ENCODE measurements around the gene CFAP70.

Gene CFAP70

GRCh38 chr10:73252445-73253224 lies 106.0 kb downstream of the CFAP70 start, which contains the start of gene MRPS16:
Gene MRPS16, minus strand, starts transcription at chr10:73252644. Its CDS starts 162 bp downstream, at chr10:73252482.
- DNase-seq (ENCODE audit: low spot score), result peak; percentile 94

DNA sequence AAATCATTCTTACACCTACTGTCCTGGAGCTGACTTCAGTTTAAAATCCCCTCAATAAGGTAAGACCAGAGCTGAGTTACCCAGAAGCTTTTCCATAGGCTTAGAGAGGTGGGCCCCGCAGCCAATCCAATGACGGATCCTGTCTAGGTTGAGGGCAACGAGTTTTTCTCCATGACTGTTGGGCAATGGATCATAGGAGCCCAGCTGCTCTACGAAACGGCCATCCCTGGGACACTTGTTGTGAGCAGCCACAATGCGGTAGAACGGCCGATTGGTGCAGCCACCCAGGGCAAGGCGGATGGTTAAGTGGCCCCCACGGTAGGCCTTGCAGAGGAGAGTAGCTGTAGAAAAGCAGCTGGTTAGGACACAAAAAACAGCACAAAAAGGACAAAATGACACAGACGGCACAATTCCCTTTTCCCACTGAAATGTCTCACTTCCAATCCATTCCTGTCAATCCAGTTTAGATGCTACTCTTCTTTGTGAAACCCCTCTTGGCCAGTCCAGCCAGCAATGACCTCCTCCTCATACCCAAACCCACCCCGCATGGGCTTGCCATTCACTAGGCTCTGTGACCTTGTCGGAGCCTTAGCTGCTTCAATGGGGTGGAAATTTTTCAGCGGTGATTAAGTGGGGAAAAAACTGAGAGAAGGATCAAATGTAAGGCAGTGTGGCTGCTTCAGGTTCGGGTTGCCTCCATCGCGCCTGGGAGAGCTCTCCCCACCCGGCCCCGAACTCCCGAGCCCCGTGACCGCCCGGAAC lies 106.8 kb downstream of the CFAP70 start:
- DNase-seq (ENCODE audit: low spot score), result no peak

DNA sequence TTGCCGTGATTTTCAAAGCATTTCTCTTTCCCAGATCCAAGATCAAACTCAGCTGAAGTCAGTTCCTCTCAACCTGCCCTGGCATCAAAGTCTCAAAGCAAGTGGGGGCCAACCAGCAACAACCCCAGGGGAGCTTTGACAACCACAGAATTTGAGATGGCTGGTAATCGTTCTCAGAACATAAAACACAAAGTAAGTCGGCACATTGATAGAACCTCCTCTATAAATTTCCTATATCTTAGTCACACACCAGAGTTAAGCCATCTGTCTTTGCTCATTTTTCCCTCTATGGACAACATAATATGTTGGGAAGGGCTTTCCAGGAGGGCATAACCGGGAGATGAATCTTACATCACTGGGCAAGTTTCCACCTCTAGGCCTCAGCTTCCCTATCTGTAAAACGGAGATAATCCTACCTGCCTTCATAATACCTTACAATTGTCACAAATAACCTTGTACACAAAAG lies 110.4 kb downstream of the CFAP70 start:
- no peak for DNase-seq (ENCODE audit: low spot score)

DNA sequence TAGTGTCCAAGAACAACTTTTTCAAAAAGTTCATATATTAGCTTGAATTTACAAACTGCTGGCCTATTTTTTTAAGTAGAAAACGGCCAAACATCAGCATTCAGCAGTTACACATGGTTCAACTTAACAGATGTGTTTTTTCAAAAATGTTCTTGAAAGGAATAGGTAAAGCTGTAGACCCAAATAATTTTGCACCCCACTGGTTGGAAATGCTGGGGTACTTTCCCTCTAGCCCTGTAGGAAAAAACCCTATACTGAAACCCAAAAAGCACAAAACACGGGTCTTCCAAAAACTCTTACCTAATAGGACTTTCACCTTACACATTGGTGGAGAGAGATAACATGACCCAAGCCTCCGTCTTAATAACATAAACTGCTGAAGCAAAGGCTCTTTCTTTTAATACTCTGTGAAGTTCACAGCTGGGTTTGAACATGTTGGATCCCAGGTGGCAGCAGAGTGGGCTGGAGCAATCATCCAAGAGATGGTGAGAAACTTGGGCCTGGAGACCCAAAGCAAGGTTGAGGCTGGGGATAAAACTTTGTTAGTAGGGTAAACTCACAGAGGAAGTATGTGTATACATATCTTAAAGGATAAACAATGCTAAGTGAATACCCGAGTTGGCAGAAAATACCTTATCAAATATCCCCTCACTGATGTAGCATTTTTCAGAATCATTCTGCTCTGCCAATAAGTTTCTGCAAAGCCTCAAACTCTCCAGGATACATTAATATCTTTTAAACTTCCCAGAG lies 111.0 kb downstream of the CFAP70 start:
- no peak for DNase-seq (ENCODE audit: low spot score)

DNA sequence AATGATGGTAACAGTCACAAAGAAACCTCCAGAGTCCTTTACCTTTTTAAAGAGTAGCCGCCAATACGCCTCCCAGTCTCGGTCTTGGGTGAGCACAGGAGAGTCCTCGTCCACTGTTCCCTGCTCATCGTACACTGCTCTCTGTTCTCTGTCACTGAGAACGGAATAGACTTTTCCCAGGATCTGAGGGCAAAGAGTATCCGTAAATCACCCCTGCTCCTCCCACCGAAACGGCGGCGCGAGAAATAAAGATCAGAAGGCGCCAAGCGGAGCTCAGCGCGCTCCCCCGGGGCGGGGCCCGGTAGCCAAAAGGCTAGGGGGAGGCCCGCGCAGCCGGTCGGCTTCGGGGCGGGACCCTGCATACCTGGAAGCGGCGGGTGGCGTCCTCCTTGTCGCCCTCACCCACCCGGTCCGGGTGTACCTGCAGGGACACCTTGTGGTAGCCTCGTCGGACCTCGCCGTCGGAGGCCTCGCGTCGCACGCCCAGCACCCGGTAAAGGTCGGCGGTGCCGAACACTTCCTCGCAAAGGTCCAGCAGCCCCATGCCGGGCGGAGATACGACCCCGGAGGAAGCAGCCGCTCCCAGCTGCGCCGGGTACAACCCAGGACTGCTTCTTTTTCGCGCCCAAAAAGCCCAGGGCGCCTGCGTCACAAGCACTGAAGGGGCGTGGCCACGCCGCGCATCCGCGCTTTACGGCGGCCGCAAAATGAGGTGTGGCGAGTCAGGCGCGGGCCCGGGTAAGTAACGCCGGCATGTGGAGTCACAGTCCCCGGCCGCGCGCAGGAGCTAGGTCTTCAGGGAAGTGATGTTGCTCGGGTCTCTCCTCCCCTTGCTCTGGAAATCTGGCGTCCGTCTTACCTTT lies 111.8 kb downstream of the CFAP70 start, which contains the start of gene DNAJC9:
TSS of gene DNAJC9 (minus strand) at position 610 of the 863 bp plus-strand sequence. CDS start at position 544, 66 bp downstream.
- DNase-seq (ENCODE audit: low spot score), result peak; percentile 90

- no peak for DNase-seq (ENCODE audit: low spot score)
Measured at GRCh38 chr10:73246322-73246645, 112.4 kb downstream of the CFAP70 start.

- DNase-seq (ENCODE audit: low spot score), result no peak
Measured at GRCh38 chr10:73244866-73245477, 113.7 kb downstream of the CFAP70 start.

- DNase-seq (ENCODE audit: low spot score), result no peak
Measured at GRCh38 chr10:73239908-73240307, 118.8 kb downstream of the CFAP70 start.

DNA sequence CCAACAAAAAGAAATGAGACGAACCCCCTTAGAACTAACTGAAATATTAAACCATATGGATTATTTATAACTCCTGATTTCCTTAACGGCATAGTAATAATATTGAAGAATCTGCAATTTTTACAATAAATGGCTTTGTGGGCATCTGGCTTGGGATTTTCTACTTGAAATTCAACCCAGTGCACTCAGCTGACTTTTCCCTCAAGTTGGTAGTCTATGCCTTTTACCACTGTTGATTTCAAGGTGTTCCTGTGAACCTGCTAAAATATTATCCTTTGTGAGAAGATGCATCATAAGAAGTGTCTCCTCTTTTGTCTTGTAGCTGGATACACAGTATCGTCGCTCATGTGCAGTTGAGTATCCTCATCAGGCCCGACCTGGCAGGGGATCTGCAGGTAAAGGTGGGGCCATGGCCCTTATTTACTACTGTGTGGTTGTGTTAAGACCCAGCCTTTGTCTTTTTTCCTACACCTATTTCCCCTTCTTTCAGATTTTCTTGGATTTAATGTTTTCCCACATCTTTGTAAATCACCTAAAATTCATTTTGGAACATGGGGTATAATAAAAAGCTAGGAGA lies 119.6 kb downstream of the CFAP70 start:
- DNase-seq (ENCODE audit: low spot score), result no peak

DNA sequence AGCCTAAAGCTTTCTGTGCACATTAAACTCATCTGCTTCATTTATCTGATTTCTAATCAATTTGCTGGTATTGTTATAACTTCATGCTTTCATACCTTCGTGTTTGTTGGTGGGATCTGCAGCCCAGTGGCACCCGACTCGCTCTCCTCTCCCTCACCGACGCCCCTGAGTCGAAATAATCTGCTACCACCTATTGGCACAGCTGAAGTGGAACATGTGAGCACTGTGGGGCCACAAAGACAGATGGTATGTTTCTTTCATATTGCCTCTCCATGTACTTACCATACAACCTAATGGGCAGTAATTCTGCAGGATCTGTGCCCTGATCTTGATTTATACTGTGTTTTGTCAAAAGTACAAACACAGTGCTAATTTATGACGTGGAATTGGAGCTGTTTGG lies 124.0 kb downstream of the CFAP70 start:
- DNase-seq (ENCODE audit: low spot score), result no peak

DNA sequence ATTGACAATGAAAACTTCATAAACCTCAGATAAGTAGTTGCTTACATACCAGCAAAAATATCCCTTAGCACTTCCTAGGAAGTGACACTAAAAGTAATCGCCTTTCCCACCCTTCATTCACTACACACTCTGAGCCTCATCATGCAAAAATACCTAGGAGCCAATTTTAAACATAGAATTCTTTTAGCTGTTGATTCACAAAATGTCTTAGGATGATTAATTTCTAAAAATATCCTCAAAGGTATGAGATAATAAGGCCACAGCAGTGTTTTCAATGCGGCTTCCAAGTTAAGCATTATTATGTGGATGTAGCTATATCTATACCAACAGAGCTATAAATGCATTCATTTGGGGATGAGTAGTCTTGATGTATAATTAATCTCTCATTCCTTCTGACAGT lies 124.8 kb downstream of the CFAP70 start:
- no peak for DNase-seq (ENCODE audit: low spot score)

GRCh38 chr10:73232887-73233286 lies 125.8 kb downstream of the CFAP70 start:
- no peak for DNase-seq (ENCODE audit: low spot score)

DNA sequence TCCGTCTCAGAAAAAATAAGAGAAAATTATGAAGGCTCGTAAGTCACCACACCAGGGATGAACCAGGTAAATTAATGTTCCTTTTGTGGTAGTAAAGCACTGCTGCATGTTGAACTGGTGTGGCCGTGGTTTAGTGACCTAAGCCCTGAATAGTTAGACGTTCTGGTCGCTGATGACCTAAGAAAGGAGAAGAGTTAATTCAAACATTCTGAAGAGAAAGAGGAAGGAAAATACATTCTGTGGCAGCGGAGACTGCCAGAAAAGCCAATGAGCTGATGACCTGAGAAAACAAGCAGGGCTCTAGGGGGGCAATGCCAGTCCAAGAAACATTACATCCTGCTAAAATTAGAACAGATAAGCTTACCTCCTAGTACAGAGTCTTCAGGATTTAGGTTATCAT lies 129.1 kb downstream of the CFAP70 start:
- DNase-seq (ENCODE audit: low spot score), result no peak

DNA sequence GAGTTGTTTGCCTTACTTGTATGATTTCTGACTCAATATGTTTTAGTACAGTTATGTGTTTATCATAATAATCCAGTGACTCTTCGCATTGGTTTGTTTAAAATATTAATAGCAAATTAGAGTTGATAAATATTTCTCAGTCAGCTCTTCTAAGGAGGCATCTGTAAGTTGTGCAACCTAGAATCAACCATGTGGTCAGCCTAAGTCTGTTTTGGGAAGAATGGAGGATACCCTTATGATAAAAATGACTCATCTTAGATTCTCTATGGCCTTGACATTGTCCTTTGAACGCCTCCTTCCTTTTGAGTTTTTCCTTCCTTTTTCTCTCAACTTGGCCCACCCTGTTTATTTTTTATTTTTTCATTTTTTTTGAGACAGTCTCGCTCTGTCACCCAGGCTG lies 130.4 kb downstream of the CFAP70 start:
- no peak for DNase-seq (ENCODE audit: low spot score)

- DNase-seq (ENCODE audit: low spot score), result no peak
Measured at GRCh38 chr10:73226663-73227062, 132.0 kb downstream of the CFAP70 start.

- no peak for DNase-seq (ENCODE audit: low spot score)
Measured at GRCh38 chr10:73225518-73225917, 133.1 kb downstream of the CFAP70 start.

- DNase-seq (ENCODE audit: low spot score), result no peak
Measured at GRCh38 chr10:73220989-73221388, 137.7 kb downstream of the CFAP70 start.

- no peak for DNase-seq (ENCODE audit: low spot score)
Measured at GRCh38 chr10:73219384-73219783, 139.3 kb downstream of the CFAP70 start.

- DNase-seq (ENCODE audit: low spot score), result no peak
Measured at GRCh38 chr10:73218431-73219191, 140.1 kb downstream of the CFAP70 start.

DNA sequence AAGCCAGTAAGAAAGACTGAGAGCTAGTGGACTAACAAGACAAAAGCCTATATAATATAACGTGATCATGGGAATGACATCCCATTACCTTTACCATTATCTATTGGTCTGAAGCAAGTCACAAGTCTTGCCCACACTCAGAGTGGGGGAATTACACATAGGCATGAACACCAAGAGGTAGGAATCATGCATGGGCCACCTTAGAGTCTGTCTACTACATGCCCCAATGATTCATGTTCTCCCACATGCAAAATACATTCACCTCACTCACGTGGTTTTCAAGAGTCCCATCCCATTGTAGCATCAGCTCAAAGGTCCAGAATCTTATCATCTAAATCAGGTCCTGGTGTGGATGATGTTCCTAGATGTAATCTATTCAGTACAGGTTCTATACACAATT lies 141.0 kb downstream of the CFAP70 start:
- DNase-seq (ENCODE audit: low spot score), result no peak
